Occipital lobe (tissue), 2 donors: Measurements from ENCODE around the gene UAP1. TPM values are rescaled to one million over a fixed set of nuclear protein-coding genes. Genes with fewer than 3 reads are reported as not detected.

Experiments used
- DNase-seq: peaks from one replicate; lab custom pipeline; 2025; lab: John Stamatoyannopoulos, UW
- total RNA-seq: library from RNA; depleted of rRNA; stranded (reverse); fragments of >200 nt; gene quantifications from one replicate; pipeline ENCODE4 v1.2.3, GENCODE V29; 2014

Gene UAP1
- 45.7 TPM for total RNA-seq

GRCh38 chr1:162561616-162562469 is at the start of gene UAP1:
UAP1 (plus strand) TSS chr1:162561722; CDS start chr1:162566069, 4,347 bp downstream.
- no peak for DNase-seq

- no peak for DNase-seq
Measured at GRCh38 chr1:162527314-162527713, 34.2 kb upstream of the UAP1 start.

- DNase-seq = no peak
Measured at GRCh38 chr1:162530307-162530987, 31.1 kb upstream of the UAP1 start.

- no peak for DNase-seq
Measured at GRCh38 chr1:162530988-162531319, 30.6 kb upstream of the UAP1 start.

GRCh38 chr1:162535501-162535900 is 26.0 kb upstream of the UAP1 start:
- DNase-seq = no peak

GRCh38 chr1:162536511-162536910 is 25.0 kb upstream of the UAP1 start:
- DNase-seq = no peak

- no peak for DNase-seq
Measured at GRCh38 chr1:162537216-162537615, 24.3 kb upstream of the UAP1 start.

GRCh38 chr1:162538815-162539431 is 22.6 kb upstream of the UAP1 start:
- no peak for DNase-seq

- no peak for DNase-seq
Measured at GRCh38 chr1:162541619-162542141, 19.8 kb upstream of the UAP1 start.

- no peak for DNase-seq
Measured at GRCh38 chr1:162543228-162543627, 18.3 kb upstream of the UAP1 start.

GRCh38 chr1:162548170-162548569 is 13.4 kb upstream of the UAP1 start:
- DNase-seq = no peak

- DNase-seq = no peak
Measured at GRCh38 chr1:162549001-162549400, 12.5 kb upstream of the UAP1 start.

GRCh38 chr1:162550925-162551324 is 10.6 kb upstream of the UAP1 start:
- no peak for DNase-seq

GRCh38 chr1:162551969-162552683 is 9.4 kb upstream of the UAP1 start:
- no peak for DNase-seq

GRCh38 chr1:162552684-162553252 is 8.8 kb upstream of the UAP1 start:
- no peak for DNase-seq

- DNase-seq = no peak
Measured at GRCh38 chr1:162554258-162554657, 7.3 kb upstream of the UAP1 start.

GRCh38 chr1:162557536-162557935 is 4.0 kb upstream of the UAP1 start:
- no peak for DNase-seq

- DNase-seq = no peak
Measured at GRCh38 chr1:162560303-162561036, 1.1 kb upstream of the UAP1 start.

- peak; percentile 98 for DNase-seq
Measured at GRCh38 chr1:162561037-162561615, 396 bp upstream of the UAP1 start.

- DNase-seq = no peak
Measured at GRCh38 chr1:162562470-162562828, 927 bp downstream of the UAP1 start.
